Gastrocnemius medialis (tissue), 4 donors: Measurements from ENCODE around the gene C16orf95. TPM values are rescaled to one million over a fixed set of nuclear protein-coding genes. Genes with fewer than 3 reads are reported as not detected.

ENCODE experiments used
- ATAC-seq, 2 donors: fragments of 150-250 bp; one replicate each; pipeline ENCODE4 v1.9.1; 2016
- DNase-seq, 2 donors: peaks; one replicate each; pipeline ENCODE4 v3.0.0-alpha.2; 2019
- H3K27ac ChIP-seq, 4 donors: fragments of 200-600 bp; sonication (generic); 1 replicate in 1 of 4; 2 replicates in 3 of 4; pipeline ENCODE4 v1.5.1; 2016 to 2018; ENCODE audit warnings: mild to moderate bottlenecking in 2 of 4, moderate library complexity in 1 of 4
- H3K27me3 ChIP-seq, 3 donors: fragments of 200-600 bp; sonication (generic) in 2 of 3; 1 replicate in 1 of 3; 2 replicates in 2 of 3; pipeline versions ENCODE4 v1.5.1 to v1.6.0; 2016 to 2019; ENCODE audit warnings: mild to moderate bottlenecking in 1 of 3, moderate library complexity in 1 of 3
- H3K36me3 ChIP-seq, 2 donors: fragments of 200-600 bp; sonication (generic) in 1 of 2; one replicate each; pipeline ENCODE4 v1.5.1; 2017 to 2018
- H3K4me1 ChIP-seq, 2 donors: fragments of 200-600 bp; sonication (generic) in 1 of 2; one replicate each; pipeline ENCODE4 v1.5.1; 2016 to 2017; ENCODE audit warnings: mild to moderate bottlenecking in 2 of 2
- H3K4me3 ChIP-seq, 4 donors: fragments of 200-600 bp; sonication (generic) in 3 of 4; 1 replicate in 1 of 4; 2 replicates in 3 of 4; pipeline ENCODE4 v1.5.1; 2016 to 2019; ENCODE audit warnings: mild to moderate bottlenecking in 2 of 4
- H3K9me3 ChIP-seq, 3 donors: fragments of 200-600 bp; sonication (generic) in 2 of 3; 1 replicate in 1 of 3; 2 replicates in 2 of 3; pipeline ENCODE4 v1.5.1; 2016 to 2019
- POLR2A ChIP-seq, 2 donors: fragments of 450-650 bp; IDR thresholded peaks; one replicate each; pipeline ENCODE4 v1.6.1; 2017; ENCODE audit warnings: antibody characterized with exemption in 2 of 2, mild to moderate bottlenecking in 2 of 2, moderate library complexity in 2 of 2
- in situ Hi-C, 4 donors: fragments of 200-750 bp; cut with MboI; loops; one replicate each; pipeline versions ENCODE4 v1.15.0 to v1.8.0; 2017; ENCODE audit warnings: low sequenced_read_pairs in 4 of 4
- intact Hi-C: fragments of 100-400 bp; cut with DNase I; formaldehyde crosslinking; loops from one replicate; pipeline ENCODE4 v1.15.1; 2023; ENCODE audit warnings: low total_unique reads
- total RNA-seq, 4 donors: library from RNA; depleted of rRNA; stranded (reverse); fragments of >200 nt; gene quantifications; one replicate each; pipeline versions ENCODE4 v1.1.0 to v1.2.3, GENCODE V29; 2016
- TF ChIP-seq, protein P1 (sequence below), 5 experiments: fragments of 450-650 bp in 3 of 5; fragments of 200-600 bp in 2 of 5; sonication (generic) in 2 of 5; IDR thresholded peaks in 4 of 5; conservative IDR thresholded peaks in 1 of 5; 1 replicate in 4 of 5; 2 replicates in 1 of 5; pipeline ENCODE4 v1.5.1; 2016 to 2019; ENCODE audit warnings: antibody characterized with exemption in 5 of 5, mild to moderate bottlenecking in 3 of 5, moderate library complexity in 3 of 5

Gene C16orf95
- total RNA-seq, 4 donors from 2014 or later: 0.22 to 3.8 (median 1.3) TPM

- H3K27ac ChIP-seq: peak overlapping the region; percentile 52 to 78 (median 66)
- DNase-seq (no peak), ATAC-seq (no peak)
These were observed 14.1 kb upstream of the C16orf95 start for GRCh38 chr16:87331241-87331801.

DNA sequence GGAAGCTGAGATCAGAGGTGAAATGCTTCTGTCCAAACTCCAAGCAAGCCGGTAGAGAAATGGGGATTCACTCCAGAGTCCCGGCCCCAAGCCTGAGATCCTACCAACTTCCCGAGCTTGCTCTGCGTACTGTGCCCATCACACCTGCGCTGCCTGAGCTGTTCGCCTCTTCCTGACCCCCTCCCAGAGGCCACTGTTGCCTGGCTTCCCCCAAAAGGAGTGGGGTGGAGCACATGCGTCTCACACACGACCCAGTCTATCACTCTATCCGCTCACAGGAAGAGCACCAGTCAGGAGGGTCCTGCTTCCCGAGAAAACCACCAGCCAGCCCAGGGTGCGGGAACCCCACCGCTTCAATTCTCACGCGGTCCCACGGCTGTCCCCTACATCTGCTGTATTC is 13.5 kb upstream of the C16orf95 start:
- peak overlapping the region in 3 of 4 donors; percentile 62 to 78 (median 71) for H3K27ac ChIP-seq
- in situ Hi-C loops (no loop called here), intact Hi-C loops (no loop called here)
- no peaks in the 10 kb centered on the region for H3K27me3 ChIP-seq
- H3K4me3 ChIP-seq: no peak overlapping the region
- TF ChIP-seq, protein P1, sequence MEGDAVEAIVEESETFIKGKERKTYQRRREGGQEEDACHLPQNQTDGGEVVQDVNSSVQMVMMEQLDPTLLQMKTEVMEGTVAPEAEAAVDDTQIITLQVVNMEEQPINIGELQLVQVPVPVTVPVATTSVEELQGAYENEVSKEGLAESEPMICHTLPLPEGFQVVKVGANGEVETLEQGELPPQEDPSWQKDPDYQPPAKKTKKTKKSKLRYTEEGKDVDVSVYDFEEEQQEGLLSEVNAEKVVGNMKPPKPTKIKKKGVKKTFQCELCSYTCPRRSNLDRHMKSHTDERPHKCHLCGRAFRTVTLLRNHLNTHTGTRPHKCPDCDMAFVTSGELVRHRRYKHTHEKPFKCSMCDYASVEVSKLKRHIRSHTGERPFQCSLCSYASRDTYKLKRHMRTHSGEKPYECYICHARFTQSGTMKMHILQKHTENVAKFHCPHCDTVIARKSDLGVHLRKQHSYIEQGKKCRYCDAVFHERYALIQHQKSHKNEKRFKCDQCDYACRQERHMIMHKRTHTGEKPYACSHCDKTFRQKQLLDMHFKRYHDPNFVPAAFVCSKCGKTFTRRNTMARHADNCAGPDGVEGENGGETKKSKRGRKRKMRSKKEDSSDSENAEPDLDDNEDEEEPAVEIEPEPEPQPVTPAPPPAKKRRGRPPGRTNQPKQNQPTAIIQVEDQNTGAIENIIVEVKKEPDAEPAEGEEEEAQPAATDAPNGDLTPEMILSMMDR (IDR thresholded peaks at IDR 0.05 in 4 of 5, conservative IDR thresholded peaks at IDR 0.05 in 1 of 5): no peak
- no peak for TF ChIP-seq POLR2A (IDR thresholded peaks at IDR 0.05)
- H3K9me3 ChIP-seq: no peaks in the 10 kb centered on the region
- no peak for ATAC-seq
- H3K4me1 ChIP-seq: peaks cover 30 to 52% of the 10 kb centered on the region in 2 donors
- peaks cover 0 to 59% of the 10 kb centered on the region in 2 donors for H3K36me3 ChIP-seq
- no peak for DNase-seq

More at GRCh38 chr16:87331241-87331801, 14.1 kb upstream of the C16orf95 start:
- Histone ChIP-seq H3K36me3 (peaks cover 0 to 65% of the 10 kb centered on the region in 2 donors), H3K4me3 (no peak overlapping the region), H3K4me1 (peaks cover 23 to 45% of the 10 kb centered on the region in 2 donors), H3K9me3 (no peaks in the 10 kb centered on the region), H3K27me3 (no peaks in the 10 kb centered on the region)
- TF ChIP-seq, protein P1 (IDR thresholded peaks at IDR 0.05 in 4 of 5, conservative IDR thresholded peaks at IDR 0.05 in 1 of 5): no peak
- TF ChIP-seq POLR2A (IDR thresholded peaks at IDR 0.05): no peak
- in situ Hi-C loops: no loop called here
- intact Hi-C loops: no loop called here

- Histone ChIP-seq H3K4me1 (peaks cover 34 to 56% of the 10 kb centered on the region in 2 donors), H3K27me3 (no peaks in the 10 kb centered on the region), H3K27ac (peak overlapping the region; percentile 49 to 78 (median 66)), H3K36me3 (peaks cover 0 to 55% of the 10 kb centered on the region in 2 donors), H3K9me3 (no peaks in the 10 kb centered on the region), H3K4me3 (no peak overlapping the region)
- intact Hi-C loops (no loop called here), in situ Hi-C loops (no loop called here)
- DNase-seq: no peak
- ATAC-seq: no peak
- no peak for TF ChIP-seq POLR2A (IDR thresholded peaks at IDR 0.05)
- TF ChIP-seq, protein P1 (IDR thresholded peaks at IDR 0.05 in 4 of 5, conservative IDR thresholded peaks at IDR 0.05 in 1 of 5): no peak
These were observed 13.0 kb upstream of the C16orf95 start for GRCh38 chr16:87330257-87330624.

- ATAC-seq (no peak), DNase-seq (no peak)
- intact Hi-C loops: no loop called here
These were observed 12.5 kb upstream of the C16orf95 start for GRCh38 chr16:87329436-87330256.

More at GRCh38 chr16:87329436-87330256, 12.5 kb upstream of the C16orf95 start:
- H3K36me3 ChIP-seq: peaks cover 0 to 49% of the 10 kb centered on the region in 2 donors
- in situ Hi-C loops: loop anchor here in 1 of 4 donors (10.0 kb wide), 1 partner anchor 45 kb away; no protein-coding TSS in a partner anchor
- H3K4me1 ChIP-seq: peaks cover 40 to 61% of the 10 kb centered on the region in 2 donors
- H3K27me3 ChIP-seq: no peaks in the 10 kb centered on the region
- H3K9me3 ChIP-seq: no peaks in the 10 kb centered on the region
- no peak overlapping the region for H3K4me3 ChIP-seq
- H3K27ac ChIP-seq: peak overlapping the region; percentile 49 to 78 (median 66)
- TF ChIP-seq, protein P1 (IDR thresholded peaks at IDR 0.05 in 4 of 5, conservative IDR thresholded peaks at IDR 0.05 in 1 of 5): no peak
- no peak for TF ChIP-seq POLR2A (IDR thresholded peaks at IDR 0.05)
